Measurements from ENCODE around the gene SLC25A11.

Gene SLC25A11

DNA sequence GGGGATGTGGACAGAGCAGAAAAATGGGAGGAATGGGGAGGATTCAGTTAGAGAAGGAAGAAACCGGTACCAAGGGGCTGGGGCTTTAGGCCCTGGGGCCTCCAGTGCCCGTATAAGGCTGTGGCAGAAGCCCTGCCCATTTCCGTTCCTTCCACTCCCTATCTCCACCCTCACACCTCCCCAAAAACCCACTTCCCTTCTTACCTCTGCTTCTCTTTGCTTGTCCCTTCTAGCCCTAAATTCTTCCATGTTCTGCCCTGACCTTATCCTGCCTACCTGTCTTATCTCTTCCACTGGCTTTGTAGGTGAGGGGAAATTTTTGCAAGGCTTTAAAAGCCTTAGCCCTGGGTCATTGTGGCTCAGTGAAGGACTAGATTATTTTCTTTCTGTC, 4.3 kb upstream of the SLC25A11 start:
- Histone ChIP-seq H3K36me3 (ENCODE audit: low read length) (peaks cover 11% of the 10 kb centered on the region; the same call in 1 of the 2 replicates), H3K79me2 (ENCODE audit: insufficient read depth, low read length) (peaks cover 67% of the 10 kb centered on the region), H3K27me3 (ENCODE audit: low read length) (no peaks in the 10 kb centered on the region), H3K27ac (ENCODE audit: low read depth, low read length) (peak overlapping the region; percentile 100), H3K4me3 (ENCODE audit: insufficient read depth, low read length, poor library complexity, severe bottlenecking) (no peak overlapping the region), H2AFZ (ENCODE audit: low read depth, low read length, severe bottlenecking) (no peak overlapping the region), H4K20me1 (ENCODE audit: low read depth, low read length) (peaks cover 3% of the 10 kb centered on the region; the same call in 1 of the 2 replicates), H3K9me3 (ENCODE audit: insufficient read depth, low read length) (no peaks in the 10 kb centered on the region), H3F3A (ENCODE audit: insufficient read depth) (peaks cover 72% of the 10 kb centered on the region), H3K9ac (ENCODE audit: low read length) (peak overlapping the region; percentile 37), H3K9me2 (replicated peaks; ENCODE audit: insufficient read depth, low read length) (no peaks in the 10 kb centered on the region), H3K4me2 (ENCODE audit: low read depth, low read length, poor library complexity, severe bottlenecking) (peak overlapping the region; percentile 90)
- TF ChIP-seq, protein P1, sequence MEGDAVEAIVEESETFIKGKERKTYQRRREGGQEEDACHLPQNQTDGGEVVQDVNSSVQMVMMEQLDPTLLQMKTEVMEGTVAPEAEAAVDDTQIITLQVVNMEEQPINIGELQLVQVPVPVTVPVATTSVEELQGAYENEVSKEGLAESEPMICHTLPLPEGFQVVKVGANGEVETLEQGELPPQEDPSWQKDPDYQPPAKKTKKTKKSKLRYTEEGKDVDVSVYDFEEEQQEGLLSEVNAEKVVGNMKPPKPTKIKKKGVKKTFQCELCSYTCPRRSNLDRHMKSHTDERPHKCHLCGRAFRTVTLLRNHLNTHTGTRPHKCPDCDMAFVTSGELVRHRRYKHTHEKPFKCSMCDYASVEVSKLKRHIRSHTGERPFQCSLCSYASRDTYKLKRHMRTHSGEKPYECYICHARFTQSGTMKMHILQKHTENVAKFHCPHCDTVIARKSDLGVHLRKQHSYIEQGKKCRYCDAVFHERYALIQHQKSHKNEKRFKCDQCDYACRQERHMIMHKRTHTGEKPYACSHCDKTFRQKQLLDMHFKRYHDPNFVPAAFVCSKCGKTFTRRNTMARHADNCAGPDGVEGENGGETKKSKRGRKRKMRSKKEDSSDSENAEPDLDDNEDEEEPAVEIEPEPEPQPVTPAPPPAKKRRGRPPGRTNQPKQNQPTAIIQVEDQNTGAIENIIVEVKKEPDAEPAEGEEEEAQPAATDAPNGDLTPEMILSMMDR (IDR thresholded peaks at IDR 0.05; ENCODE audit: insufficient read depth, low read length, poor library complexity, severe bottlenecking) = no peak
- no peak for TF ChIP-seq EZH2phosphoT487 (conservative IDR thresholded peaks at IDR 0.05; ENCODE audit: low read length)

DNA sequence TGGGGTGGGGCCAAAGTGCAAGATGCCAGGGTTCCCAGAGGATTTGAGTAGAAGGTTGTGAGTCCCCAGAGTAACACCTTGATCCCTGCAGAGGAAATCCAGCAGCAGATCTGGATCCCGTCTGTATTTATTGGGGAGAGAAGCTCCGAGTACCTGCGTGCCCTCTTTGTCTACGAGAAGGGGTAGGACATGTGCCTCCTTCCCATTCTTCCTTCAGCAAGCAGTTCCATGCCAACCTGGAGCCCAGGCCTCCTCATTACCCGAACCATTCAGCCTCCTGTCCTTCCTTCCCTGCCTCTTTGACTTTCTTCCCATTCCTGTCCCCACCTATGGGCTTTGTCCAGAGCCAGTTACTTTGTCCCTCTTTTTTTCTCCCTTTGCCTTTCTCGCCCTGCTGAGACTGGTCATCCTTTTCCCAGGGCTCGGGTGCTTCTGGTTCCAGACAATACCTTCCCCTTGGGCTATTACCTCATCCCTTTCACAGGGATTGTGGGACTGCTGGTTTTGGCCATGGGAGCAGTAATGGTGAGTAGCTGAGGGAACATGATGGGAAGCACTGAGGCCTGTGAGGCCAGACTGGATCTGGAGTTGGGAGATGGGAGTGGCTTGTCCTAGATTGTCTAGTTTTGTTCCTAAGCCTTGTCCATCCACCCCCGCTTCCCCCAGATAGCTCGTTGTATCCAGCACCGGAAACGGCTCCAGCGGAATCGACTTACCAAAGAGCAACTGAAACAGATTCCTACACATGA, 3.1 kb upstream of the SLC25A11 start:
- Histone ChIP-seq H3K27ac (ENCODE audit: low read depth, low read length) (peak overlapping the region; percentile 88; the same call in 1 of the 2 replicates), H3K4me2 (ENCODE audit: low read depth, low read length, poor library complexity, severe bottlenecking) (peak overlapping the region; percentile 97), H2AFZ (ENCODE audit: low read depth, low read length, severe bottlenecking) (no peak overlapping the region), H3K27me3 (ENCODE audit: low read length) (no peaks in the 10 kb centered on the region), H3F3A (ENCODE audit: insufficient read depth) (peaks cover 63% of the 10 kb centered on the region), H3K9me2 (replicated peaks; ENCODE audit: insufficient read depth, low read length) (no peaks in the 10 kb centered on the region), H3K9ac (ENCODE audit: low read length) (no peak overlapping the region), H3K36me3 (ENCODE audit: low read length) (peaks cover 11% of the 10 kb centered on the region; the same call in 1 of the 2 replicates), H3K4me3 (ENCODE audit: insufficient read depth, low read length, poor library complexity, severe bottlenecking) (no peak overlapping the region), H4K20me1 (ENCODE audit: low read depth, low read length) (peaks cover 3% of the 10 kb centered on the region; the same call in 1 of the 2 replicates), H3K9me3 (ENCODE audit: insufficient read depth, low read length) (no peaks in the 10 kb centered on the region), H3K79me2 (ENCODE audit: insufficient read depth, low read length) (peaks cover 75% of the 10 kb centered on the region)
- TF ChIP-seq, protein P1 (IDR thresholded peaks at IDR 0.05; ENCODE audit: insufficient read depth, low read length, poor library complexity, severe bottlenecking) = no peak
- TF ChIP-seq EZH2phosphoT487 (conservative IDR thresholded peaks at IDR 0.05; ENCODE audit: low read length) = no peak

DNA sequence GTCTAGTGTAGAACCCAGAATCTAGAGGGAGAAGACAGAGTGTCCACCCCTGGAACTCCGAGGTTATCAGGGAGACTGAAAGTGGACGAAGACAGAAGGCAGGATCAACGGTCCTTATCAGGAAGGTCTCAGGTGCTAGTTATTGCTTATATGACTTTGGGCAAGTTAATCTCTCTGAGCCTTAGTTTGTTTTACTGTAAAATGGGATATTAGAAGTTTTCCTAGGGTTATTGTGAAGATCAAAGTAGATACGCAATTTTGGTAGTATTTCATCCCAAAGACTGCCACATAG, 1.4 kb upstream of the SLC25A11 start:
- Histone ChIP-seq H3K9me3 (ENCODE audit: insufficient read depth, low read length) (no peaks in the 10 kb centered on the region), H3K36me3 (ENCODE audit: low read length) (peaks cover 3% of the 10 kb centered on the region; the same call in 1 of the 2 replicates), H3F3A (ENCODE audit: insufficient read depth) (peaks cover 49% of the 10 kb centered on the region), H3K9me2 (replicated peaks; ENCODE audit: insufficient read depth, low read length) (no peaks in the 10 kb centered on the region), H3K4me2 (ENCODE audit: low read depth, low read length, poor library complexity, severe bottlenecking) (peak overlapping the region; percentile 97), H3K79me2 (ENCODE audit: insufficient read depth, low read length) (peaks cover 59% of the 10 kb centered on the region), H3K9ac (ENCODE audit: low read length) (peak overlapping the region; percentile 93), H3K4me3 (ENCODE audit: insufficient read depth, low read length, poor library complexity, severe bottlenecking) (peak overlapping the region; percentile 78), H3K27ac (ENCODE audit: low read depth, low read length) (peak overlapping the region; percentile 88), H4K20me1 (ENCODE audit: low read depth, low read length) (peaks cover 1% of the 10 kb centered on the region; the same call in 1 of the 2 replicates), H2AFZ (ENCODE audit: low read depth, low read length, severe bottlenecking) (no peak overlapping the region), H3K27me3 (ENCODE audit: low read length) (no peaks in the 10 kb centered on the region)
- TF ChIP-seq, protein P1 (IDR thresholded peaks at IDR 0.05; ENCODE audit: insufficient read depth, low read length, poor library complexity, severe bottlenecking) = no peak
- no peak for TF ChIP-seq EZH2phosphoT487 (conservative IDR thresholded peaks at IDR 0.05; ENCODE audit: low read length)
